HEK293 (cell line): ENCODE data around the gene EXOC2.

ENCODE experiments used
- TCF7L2 ChIP-seq: IDR thresholded peaks from 2 replicates; pipeline ENCODE4 v1.6.1; 2011; ENCODE audit warnings: low read depth, mild to moderate bottlenecking, inconsistent platforms, low read length, moderate library complexity, borderline replicate concordance
- YY1 ChIP-seq: fragments of 450-650 bp; formaldehyde crosslinking; IDR thresholded peaks from 2 replicates; pipeline ENCODE4 v1.5.1; 2018; ENCODE audit warnings: missing biosample characterization, missing genetic modification characterization
- ZNF140 ChIP-seq: fragments of 450-650 bp; formaldehyde crosslinking; IDR thresholded peaks from 2 replicates; pipeline ENCODE4 v1.5.1; 2016; ENCODE audit warnings: missing biosample characterization, missing genetic modification characterization
- ZNF23 ChIP-seq: fragments of 450-650 bp; formaldehyde crosslinking; IDR thresholded peaks from 2 replicates; pipeline ENCODE4 v1.5.1; 2016; ENCODE audit warnings: missing biosample characterization, missing genetic modification characterization, borderline replicate concordance
- TF ChIP-seq, protein P1 (sequence below): fragments of 450-650 bp; formaldehyde crosslinking; IDR thresholded peaks from 2 replicates; pipeline ENCODE4 v1.5.1; 2016; ENCODE audit warnings: missing biosample characterization, missing genetic modification characterization
- TF ChIP-seq, protein P2 (sequence below): fragments of 450-650 bp; formaldehyde crosslinking; IDR thresholded peaks from 2 replicates; pipeline ENCODE4 v1.5.1; 2016; ENCODE audit warnings: missing biosample characterization, missing genetic modification characterization

DNA sequence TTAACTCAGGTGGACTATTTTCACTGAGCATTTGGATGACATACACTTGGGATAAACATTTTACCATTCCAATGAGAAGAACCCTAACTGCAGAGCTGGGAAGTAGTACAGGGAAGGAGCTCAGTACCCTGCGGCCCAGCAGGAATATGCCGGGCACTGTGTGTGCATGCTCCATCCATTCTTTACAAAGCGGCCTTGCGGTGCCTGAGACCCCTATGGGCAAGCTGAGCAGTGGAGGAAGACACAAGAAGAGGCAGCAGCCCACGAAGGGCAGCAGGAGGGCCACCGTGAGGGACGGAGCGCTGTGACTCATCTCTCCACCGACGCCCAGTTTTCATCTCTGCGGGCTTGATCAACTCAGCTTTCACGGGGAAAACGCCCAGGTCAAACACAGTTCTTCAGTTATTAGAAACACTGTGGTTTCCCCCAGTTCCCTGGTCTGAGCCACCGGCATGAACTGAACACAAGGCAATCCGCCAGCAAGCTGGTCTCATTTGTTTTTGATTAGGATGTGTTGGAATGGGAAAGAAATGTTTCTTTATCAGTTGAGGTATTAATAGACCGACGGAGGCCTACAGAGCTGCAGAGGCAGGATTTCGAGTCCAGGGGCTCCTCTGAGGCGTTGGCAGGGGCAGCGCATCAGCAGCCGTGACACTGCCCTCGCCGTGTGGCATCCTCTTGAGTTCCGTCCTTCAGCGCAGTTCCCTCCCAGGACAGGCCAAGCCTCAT is 256.5 kb downstream of the EXOC2 start:
- TF ChIP-seq, protein P1, sequence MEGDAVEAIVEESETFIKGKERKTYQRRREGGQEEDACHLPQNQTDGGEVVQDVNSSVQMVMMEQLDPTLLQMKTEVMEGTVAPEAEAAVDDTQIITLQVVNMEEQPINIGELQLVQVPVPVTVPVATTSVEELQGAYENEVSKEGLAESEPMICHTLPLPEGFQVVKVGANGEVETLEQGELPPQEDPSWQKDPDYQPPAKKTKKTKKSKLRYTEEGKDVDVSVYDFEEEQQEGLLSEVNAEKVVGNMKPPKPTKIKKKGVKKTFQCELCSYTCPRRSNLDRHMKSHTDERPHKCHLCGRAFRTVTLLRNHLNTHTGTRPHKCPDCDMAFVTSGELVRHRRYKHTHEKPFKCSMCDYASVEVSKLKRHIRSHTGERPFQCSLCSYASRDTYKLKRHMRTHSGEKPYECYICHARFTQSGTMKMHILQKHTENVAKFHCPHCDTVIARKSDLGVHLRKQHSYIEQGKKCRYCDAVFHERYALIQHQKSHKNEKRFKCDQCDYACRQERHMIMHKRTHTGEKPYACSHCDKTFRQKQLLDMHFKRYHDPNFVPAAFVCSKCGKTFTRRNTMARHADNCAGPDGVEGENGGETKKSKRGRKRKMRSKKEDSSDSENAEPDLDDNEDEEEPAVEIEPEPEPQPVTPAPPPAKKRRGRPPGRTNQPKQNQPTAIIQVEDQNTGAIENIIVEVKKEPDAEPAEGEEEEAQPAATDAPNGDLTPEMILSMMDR (tag by site-specific recombination), result no peak
- TF ChIP-seq ZNF23 (no peak), TCF7L2 (no peak), YY1 (no peak), ZNF140 (tag by site-specific recombination) (no peak)
- TF ChIP-seq, protein P2, sequence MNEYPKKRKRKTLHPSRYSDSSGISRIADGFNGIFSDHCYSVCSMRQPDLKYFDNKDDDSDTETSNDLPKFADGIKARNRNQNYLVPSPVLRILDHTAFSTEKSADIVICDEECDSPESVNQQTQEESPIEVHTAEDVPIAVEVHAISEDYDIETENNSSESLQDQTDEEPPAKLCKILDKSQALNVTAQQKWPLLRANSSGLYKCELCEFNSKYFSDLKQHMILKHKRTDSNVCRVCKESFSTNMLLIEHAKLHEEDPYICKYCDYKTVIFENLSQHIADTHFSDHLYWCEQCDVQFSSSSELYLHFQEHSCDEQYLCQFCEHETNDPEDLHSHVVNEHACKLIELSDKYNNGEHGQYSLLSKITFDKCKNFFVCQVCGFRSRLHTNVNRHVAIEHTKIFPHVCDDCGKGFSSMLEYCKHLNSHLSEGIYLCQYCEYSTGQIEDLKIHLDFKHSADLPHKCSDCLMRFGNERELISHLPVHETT, result no peak
